Measurements from ENCODE around the gene SLC10A1. TPM values are rescaled to one million over a fixed set of nuclear protein-coding genes. Genes with fewer than 3 reads are reported as not detected.
"Not testable (repeated sequence)": the region's sequence is repeated elsewhere in the genome, so short reads cannot be mapped to it uniquely, and the experiment has no call there.

Gene SLC10A1
- total RNA-seq, 1 donor from 2014 or later: not detected

DNA sequence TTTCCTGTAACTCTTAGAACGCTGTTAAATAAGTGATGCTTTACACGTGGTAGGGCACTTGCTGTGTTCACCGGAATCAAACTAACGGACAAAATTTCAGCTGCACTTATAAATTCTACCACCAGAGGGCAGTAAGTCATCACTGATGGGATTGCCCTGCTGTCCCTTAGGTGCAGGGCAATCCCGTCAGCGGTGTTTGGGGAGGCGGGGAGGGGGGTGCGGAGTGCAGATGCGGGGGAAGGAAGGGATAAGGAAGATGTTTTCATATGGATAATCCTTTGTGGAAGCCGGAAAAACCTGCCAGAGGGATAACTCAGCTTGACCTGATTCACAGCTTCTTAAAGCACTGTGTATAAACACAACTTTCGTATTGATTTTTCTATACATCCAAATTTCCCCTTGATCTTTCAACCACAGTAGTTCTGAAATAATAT is 21.7 kb upstream of the SLC10A1 start:
- Mint-ChIP-seq H3K9me3 (no peaks in the 10 kb centered on the region), H3K4me1 (peaks cover 4% of the 10 kb centered on the region), H3K27ac (no peak overlapping the region), H3K27me3 (peaks cover 10% of the 10 kb centered on the region), H3K4me3 (no peak overlapping the region), H3K36me3 (ENCODE audit: low read depth) (no peaks in the 10 kb centered on the region)
- intact Hi-C loops (cut with micrococcal nuclease): loop anchor here (1.0 to 2.0 kb wide), 3 partner anchors 209 to 894 kb away; no protein-coding TSS in a partner anchor
- peak; percentile 92 for DNase-seq

DNA sequence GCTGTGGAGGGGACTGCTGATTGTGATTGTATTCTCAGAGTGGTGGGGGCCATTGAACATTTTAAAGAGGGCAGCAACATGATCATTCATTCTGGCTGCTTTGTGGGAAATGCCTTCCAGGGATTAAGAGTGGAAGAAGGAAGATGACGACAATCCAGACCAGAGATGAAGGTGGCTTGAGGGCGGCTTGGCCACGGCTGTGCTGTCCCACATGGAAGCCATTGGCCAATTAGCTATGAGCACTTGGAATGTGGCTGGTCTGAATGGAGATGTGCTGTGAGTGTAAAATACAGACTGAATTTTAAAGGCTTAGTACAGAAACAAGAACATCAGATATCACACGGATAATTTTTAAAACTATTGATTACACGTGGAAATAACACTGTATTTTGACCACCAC is 19.2 kb upstream of the SLC10A1 start:
- intact Hi-C loops (cut with micrococcal nuclease): no loop called here
- no peaks in the 10 kb centered on the region for H3K36me3 Mint-ChIP-seq (ENCODE audit: low read depth)
- DNase-seq: no peak
- peaks cover 13% of the 10 kb centered on the region for H3K27me3 Mint-ChIP-seq
- H3K27ac Mint-ChIP-seq: no peak overlapping the region
- no peak overlapping the region for H3K4me3 Mint-ChIP-seq
- peaks cover 4% of the 10 kb centered on the region for H3K4me1 Mint-ChIP-seq
- no peaks in the 10 kb centered on the region for H3K9me3 Mint-ChIP-seq

DNA sequence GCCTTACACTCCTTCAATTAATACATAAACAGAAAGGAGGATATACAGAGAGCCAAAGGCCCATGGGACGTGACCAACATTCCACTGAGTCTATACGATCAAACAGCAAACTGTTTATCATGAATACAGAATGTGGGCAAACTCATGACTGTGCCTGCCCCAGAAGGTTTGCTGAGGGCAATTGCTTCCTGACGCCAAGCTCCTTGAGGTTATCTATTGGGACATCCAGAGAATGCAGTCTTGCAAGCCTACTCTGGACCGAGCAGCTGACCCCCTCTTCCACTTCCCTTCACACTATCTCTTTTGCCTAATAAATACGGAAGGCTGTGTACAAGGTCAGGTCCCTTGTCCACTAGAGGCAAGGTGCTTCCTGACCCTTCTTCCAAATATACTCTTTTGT is 18.5 kb upstream of the SLC10A1 start:
- Mint-ChIP-seq H3K4me1 (peaks cover 4% of the 10 kb centered on the region), H3K36me3 (ENCODE audit: low read depth) (no peaks in the 10 kb centered on the region), H3K27me3 (peaks cover 13% of the 10 kb centered on the region), H3K4me3 (no peak overlapping the region), H3K9me3 (no peaks in the 10 kb centered on the region), H3K27ac (no peak overlapping the region)
- no peak for DNase-seq
- intact Hi-C loops (cut with micrococcal nuclease): no loop called here

DNA sequence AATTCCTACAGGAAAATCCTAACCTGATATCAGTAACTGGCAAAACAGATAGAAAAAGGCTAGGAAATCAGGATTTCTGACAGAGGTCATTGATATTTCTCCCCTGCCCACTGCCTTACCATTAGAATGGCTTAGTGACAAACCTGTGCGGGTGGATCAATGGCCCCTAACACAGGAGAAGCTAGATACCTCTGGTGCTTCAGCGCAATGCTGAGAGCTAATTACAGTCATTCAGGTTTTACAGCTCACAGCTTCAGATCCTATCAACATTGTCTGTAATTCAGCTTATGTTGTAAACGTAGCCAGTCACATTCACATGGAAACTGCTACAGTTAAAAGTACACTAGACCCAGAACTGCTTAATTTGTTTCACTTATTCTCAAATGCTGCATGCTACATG is 17.4 kb upstream of the SLC10A1 start:
- no peak overlapping the region for H3K4me3 Mint-ChIP-seq
- H3K27ac Mint-ChIP-seq: no peak overlapping the region
- intact Hi-C loops (cut with micrococcal nuclease): no loop called here
- H3K27me3 Mint-ChIP-seq: peaks cover 13% of the 10 kb centered on the region
- DNase-seq: no peak
- H3K36me3 Mint-ChIP-seq (ENCODE audit: low read depth): no peaks in the 10 kb centered on the region
- H3K4me1 Mint-ChIP-seq: peaks cover 4% of the 10 kb centered on the region
- H3K9me3 Mint-ChIP-seq: no peaks in the 10 kb centered on the region

DNA sequence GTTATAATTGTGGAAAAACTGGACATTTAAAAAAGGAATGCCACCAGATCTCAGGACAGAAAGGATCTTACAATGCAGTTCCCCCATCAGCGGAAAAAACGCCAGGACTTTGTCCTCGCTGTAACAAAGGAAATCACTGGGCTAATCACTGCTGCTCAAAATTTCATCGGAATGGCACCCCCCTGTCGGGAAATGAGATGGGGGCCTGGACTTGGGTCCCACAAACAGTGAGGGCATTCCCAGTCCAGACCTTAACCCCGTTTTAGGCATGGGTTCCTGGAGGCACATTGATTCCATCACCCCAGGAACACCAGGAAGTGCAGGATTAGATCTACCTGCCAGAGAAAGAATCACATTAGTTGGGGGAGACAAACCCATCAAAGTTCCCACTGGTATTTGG is 16.3 kb upstream of the SLC10A1 start:
- H3K4me3 Mint-ChIP-seq; H3K9me3 Mint-ChIP-seq; DNase-seq; H3K4me1 Mint-ChIP-seq; H3K36me3 Mint-ChIP-seq (ENCODE audit: low read depth); intact Hi-C loops (cut with micrococcal nuclease); H3K27ac Mint-ChIP-seq: not testable (repeated sequence)
- peaks cover 15% of the 10 kb centered on the region for H3K27me3 Mint-ChIP-seq

DNA sequence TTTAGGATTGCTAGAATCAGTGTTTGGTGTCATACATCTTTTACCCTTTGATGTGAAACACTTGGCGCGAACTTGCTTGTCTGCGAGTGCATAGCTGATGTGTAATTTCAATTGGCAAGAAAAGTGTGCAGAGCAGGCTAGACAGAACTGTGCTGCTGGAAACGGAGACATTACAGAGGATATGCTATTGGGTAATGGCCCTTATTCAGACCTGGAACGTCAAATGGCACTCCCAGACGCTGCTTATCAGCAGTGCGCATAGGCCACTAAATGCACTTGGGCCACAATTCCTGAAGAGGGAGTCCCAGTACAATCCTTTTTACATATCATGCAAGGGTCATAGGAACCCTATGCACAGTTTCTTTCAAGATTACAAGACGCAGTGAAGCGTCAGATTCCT is 15.7 kb upstream of the SLC10A1 start:
- no peak overlapping the region for H3K27ac Mint-ChIP-seq
- no peaks in the 10 kb centered on the region for H3K36me3 Mint-ChIP-seq (ENCODE audit: low read depth)
- DNase-seq: no peak
- no peaks in the 10 kb centered on the region for H3K9me3 Mint-ChIP-seq
- no peaks in the 10 kb centered on the region for H3K4me1 Mint-ChIP-seq
- intact Hi-C loops (cut with micrococcal nuclease): no loop called here
- no peak overlapping the region for H3K4me3 Mint-ChIP-seq
- H3K27me3 Mint-ChIP-seq: peaks cover 19% of the 10 kb centered on the region

DNA sequence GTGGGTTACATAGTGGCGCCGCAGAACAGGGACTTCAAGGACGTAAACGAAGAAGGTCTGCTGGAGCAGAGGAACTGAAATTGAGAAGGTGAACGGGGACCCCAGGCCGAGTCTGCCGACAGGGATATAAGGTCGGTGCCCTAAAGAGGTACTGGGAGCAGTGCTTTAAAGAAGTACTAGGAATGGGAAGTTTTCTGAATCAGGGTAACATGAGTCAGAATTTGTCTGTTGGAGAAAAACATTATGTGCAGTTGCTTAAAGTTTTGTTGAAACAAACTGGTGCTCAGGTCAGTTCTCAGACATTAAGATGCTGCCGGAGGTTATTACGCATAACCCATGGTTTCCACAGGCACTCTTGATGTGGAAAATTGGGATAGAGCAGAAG is 14.8 kb upstream of the SLC10A1 start:
- DNase-seq: no peak
- H3K4me1 Mint-ChIP-seq: no peaks in the 10 kb centered on the region
- no peak overlapping the region for H3K27ac Mint-ChIP-seq
- H3K27me3 Mint-ChIP-seq: peaks cover 21% of the 10 kb centered on the region
- no peak overlapping the region for H3K4me3 Mint-ChIP-seq
- H3K36me3 Mint-ChIP-seq (ENCODE audit: low read depth): no peaks in the 10 kb centered on the region
- no peaks in the 10 kb centered on the region for H3K9me3 Mint-ChIP-seq
- intact Hi-C loops (cut with micrococcal nuclease): no loop called here

DNA sequence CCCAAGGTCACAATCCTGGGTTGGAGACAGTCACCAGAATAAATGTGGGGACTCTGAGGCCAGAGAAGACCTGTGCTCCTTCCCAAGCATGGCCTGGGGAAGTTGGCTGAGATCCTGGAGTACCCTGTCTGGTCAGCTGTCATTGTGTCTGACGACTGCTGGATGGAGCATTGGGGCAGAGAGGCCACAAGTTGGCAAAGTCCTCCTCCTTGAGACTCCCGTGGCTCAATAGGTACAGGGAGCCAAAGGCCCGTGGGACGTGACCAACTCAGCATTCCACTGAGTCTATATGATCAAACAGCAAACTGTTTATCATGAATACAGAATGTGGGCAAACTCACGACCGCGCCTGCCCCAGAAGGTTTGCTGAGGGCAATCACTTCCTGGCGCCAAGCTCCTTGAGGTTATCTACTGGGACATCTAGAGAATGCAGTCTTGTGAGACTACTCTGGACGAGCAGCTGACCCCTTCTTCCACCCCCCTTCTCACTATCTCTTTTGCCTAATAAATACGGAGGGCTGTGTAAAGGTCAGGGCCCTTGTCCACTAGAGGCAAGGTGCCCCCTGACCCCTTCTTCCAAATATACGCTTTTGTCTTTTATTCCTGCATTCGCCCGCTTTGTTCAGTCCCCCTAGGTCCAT is 14.3 kb upstream of the SLC10A1 start:
- no peaks in the 10 kb centered on the region for H3K36me3 Mint-ChIP-seq (ENCODE audit: low read depth)

DNA sequence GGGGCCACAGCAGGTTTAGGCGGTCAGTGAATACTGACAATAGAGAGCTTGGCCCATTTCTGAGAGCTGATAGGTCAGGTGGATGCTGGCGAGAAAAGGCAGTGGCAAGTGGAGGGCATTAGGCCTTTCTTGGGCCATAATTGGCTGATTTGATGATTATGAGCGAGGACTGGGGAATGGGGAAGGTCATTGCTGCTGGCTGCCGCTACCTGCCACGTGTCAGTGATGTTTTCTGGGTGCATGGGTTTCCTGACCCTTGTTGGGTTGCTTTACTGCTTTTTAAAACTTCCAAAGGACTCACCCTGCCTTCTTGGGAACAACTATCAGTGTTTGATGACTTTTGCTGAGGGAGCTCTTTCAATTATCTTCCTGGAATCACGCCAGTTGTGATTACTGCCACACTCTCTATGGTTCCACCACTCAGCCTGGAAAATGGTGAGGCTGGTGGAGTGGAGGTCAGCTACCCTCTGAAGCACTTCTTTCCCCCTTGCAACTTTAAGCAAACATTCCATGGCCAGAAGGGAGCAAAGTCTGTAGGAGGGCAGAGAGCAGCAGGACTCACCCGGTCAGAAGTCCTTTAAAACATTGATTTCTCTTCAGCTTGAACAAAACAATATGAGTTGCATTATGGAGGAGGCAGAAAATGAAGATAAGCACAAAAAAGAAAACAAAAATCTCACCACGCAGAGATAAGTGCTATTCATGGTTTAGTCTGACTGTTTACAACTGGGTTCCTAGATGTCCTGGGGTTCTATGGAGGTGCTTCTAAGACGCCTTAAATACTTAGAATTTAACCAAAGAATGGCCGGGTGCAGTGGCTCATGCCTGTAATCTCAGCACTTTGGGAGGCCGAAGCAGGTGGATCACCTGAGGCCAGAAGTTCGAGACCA is 12.1 kb upstream of the SLC10A1 start:
- H3K4me1 Mint-ChIP-seq: no peaks in the 10 kb centered on the region
- H3K4me3 Mint-ChIP-seq: no peak overlapping the region
- no peak overlapping the region for H3K27ac Mint-ChIP-seq
- no peak for DNase-seq
- peaks cover 33% of the 10 kb centered on the region for H3K27me3 Mint-ChIP-seq
- H3K36me3 Mint-ChIP-seq (ENCODE audit: low read depth): no peaks in the 10 kb centered on the region
- intact Hi-C loops (cut with micrococcal nuclease): no loop called here
- no peaks in the 10 kb centered on the region for H3K9me3 Mint-ChIP-seq

More for the DNA sequence above, 14.3 kb upstream of the SLC10A1 start:
- DNase-seq: no peak
- Mint-ChIP-seq H3K4me3 (no peak overlapping the region), H3K27ac (no peak overlapping the region), H3K4me1 (no peaks in the 10 kb centered on the region), H3K9me3 (no peaks in the 10 kb centered on the region), H3K27me3 (peaks cover 22% of the 10 kb centered on the region)
- intact Hi-C loops (cut with micrococcal nuclease): no loop called here

DNA sequence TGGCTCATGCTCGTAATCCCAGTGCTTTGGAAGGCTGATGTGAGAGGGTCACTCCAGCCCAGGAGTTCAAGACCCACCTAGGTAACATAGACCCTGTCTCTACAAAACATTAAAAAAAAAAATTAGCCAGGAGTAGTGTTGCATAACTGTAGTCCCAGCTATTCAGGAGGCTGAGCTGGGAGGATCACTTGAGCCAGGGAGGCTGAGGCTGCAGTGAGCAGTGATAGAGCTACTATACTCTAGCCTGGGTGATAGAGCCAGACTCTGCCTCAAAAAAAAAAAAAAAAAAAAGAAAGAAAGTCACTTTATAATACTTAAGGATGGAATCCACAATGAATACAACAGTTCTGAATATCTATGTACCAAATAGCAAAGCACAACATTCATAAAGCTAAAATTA is 10.2 kb upstream of the SLC10A1 start:
- no peak for DNase-seq
- H3K9me3 Mint-ChIP-seq: no peaks in the 10 kb centered on the region
- H3K27ac Mint-ChIP-seq: no peak overlapping the region
- H3K4me1 Mint-ChIP-seq: no peaks in the 10 kb centered on the region
- intact Hi-C loops (cut with micrococcal nuclease): no loop called here
- H3K27me3 Mint-ChIP-seq: peaks cover 31% of the 10 kb centered on the region
- H3K36me3 Mint-ChIP-seq (ENCODE audit: low read depth): no peaks in the 10 kb centered on the region
- H3K4me3 Mint-ChIP-seq: no peak overlapping the region

DNA sequence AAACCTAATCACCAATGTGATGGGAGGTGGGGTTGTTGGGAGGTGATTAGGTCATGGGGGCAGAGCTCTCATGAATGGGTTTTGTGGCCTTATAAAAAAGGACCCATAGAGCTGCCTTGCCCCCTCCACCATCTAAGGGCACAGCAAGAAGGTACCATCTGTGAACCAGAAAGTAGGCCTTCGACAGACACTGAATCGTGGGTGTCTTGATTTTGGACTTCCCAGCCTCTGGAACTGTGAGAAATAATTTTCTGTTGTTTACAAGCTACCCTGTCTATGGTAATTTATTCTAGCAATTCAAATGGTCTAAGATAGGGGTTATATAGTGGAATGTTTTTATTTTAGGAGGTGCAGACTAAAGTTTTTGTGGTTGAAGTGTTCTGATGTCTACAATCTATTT is 7.9 kb upstream of the SLC10A1 start:
- intact Hi-C loops (cut with micrococcal nuclease): no loop called here
- no peaks in the 10 kb centered on the region for H3K36me3 Mint-ChIP-seq (ENCODE audit: low read depth)
- H3K4me3 Mint-ChIP-seq: no peak overlapping the region
- no peak for DNase-seq
- H3K27me3 Mint-ChIP-seq: peaks cover 34% of the 10 kb centered on the region
- H3K9me3 Mint-ChIP-seq: no peaks in the 10 kb centered on the region
- no peak overlapping the region for H3K27ac Mint-ChIP-seq
- no peaks in the 10 kb centered on the region for H3K4me1 Mint-ChIP-seq

DNA sequence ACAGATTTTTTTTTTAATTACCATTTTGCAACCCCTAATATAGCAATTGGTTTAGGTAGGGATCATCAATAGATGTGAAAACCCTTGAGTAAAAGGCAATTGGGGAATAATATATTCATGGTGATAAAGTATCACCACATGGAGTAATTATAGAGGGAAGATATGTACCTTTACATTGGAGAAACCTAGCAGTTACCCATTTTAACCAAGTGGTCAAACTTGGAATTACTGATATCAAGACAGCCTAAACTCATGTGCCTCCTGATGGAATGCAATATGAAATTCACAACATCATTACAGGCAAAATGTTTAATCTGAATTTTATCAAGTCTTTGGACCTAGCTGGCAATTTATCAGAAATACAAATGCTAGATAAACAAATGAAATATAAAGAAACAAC is 6.7 kb upstream of the SLC10A1 start:
- H3K27me3 Mint-ChIP-seq: peaks cover 31% of the 10 kb centered on the region
- H3K27ac Mint-ChIP-seq: no peak overlapping the region
- DNase-seq: no peak
- intact Hi-C loops (cut with micrococcal nuclease): no loop called here
- no peaks in the 10 kb centered on the region for H3K4me1 Mint-ChIP-seq
- H3K36me3 Mint-ChIP-seq (ENCODE audit: low read depth): no peaks in the 10 kb centered on the region
- no peak overlapping the region for H3K4me3 Mint-ChIP-seq
- H3K9me3 Mint-ChIP-seq: no peaks in the 10 kb centered on the region

DNA sequence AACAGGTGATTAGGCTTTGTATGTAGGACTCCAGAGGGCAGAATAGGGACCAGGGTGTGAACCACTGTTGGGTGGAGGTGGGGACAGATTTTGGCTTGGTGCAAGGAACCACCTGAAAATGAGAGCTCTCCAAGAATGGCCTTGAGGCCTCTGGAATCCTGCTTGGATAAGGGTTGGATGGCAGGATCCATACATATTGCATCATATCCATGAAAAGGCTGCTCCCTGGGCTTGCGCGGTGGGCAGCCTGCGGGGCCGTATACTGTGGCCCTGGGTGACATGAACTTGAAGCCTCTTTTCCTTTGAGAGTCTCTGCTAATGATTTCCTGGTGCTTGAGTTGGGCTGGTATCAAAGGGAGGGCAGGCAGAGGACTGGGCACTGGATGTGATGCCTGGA is 1.3 kb upstream of the SLC10A1 start:
- H3K9me3 Mint-ChIP-seq: no peaks in the 10 kb centered on the region
- peaks cover 10% of the 10 kb centered on the region for H3K27me3 Mint-ChIP-seq
- intact Hi-C loops (cut with micrococcal nuclease): no loop called here
- H3K4me3 Mint-ChIP-seq: no peak overlapping the region
- no peaks in the 10 kb centered on the region for H3K36me3 Mint-ChIP-seq (ENCODE audit: low read depth)
- H3K4me1 Mint-ChIP-seq: no peaks in the 10 kb centered on the region
- no peak overlapping the region for H3K27ac Mint-ChIP-seq
- no peak for DNase-seq

DNA sequence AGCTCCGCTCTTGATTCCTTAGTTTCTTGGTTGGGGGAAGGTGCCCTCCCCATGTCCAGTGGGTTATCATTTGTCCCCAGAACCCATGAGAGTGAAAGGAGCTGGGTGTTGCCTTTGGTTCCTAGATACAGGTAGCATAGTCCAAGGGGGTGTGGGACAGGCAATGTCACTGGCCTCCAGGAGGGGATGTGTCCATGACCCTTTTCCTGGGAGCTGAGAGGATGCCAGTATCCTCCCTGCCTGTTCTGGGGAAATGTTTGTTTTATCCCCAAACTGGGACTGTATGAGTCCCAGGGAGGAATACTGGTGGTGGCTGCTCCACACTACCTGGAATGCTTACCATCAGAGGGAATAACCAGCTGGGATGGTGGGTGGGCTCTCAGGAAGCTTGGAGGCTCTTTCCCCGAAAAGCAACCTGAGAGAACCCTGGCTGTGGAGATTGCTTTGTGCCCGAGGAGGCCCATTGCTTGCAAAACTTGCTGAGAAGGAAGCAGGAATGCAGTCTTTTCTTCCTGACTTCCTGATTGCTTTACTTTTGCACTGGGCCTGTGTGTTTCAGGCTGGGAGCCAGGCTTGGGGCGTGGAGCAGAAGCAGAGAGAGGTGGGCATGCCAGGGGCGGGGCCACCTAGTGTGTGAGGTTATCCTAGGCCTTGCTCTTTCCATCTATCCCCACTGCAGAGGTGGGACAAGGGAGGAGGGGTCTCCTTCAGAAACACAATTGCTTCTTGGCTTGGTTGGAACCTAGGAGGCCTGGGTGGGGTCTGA is 715 bp upstream of the SLC10A1 start:
- H3K36me3 Mint-ChIP-seq (ENCODE audit: low read depth): no peaks in the 10 kb centered on the region
- H3K4me1 Mint-ChIP-seq: no peaks in the 10 kb centered on the region
- no peaks in the 10 kb centered on the region for H3K9me3 Mint-ChIP-seq
- no peak for DNase-seq
- intact Hi-C loops (cut with micrococcal nuclease): no loop called here
- H3K27ac Mint-ChIP-seq: no peak overlapping the region
- H3K27me3 Mint-ChIP-seq: peaks cover 10% of the 10 kb centered on the region
- H3K4me3 Mint-ChIP-seq: no peak overlapping the region

Data from activated CD4-positive, alpha-beta T cell treated with anti-CD3 and anti-CD28 coated beads, Interleukin-2, amount 10 ng/mL, durations not matched to agents 24 days and 14 days (primary cell).